Esophagus muscularis mucosa (tissue), 4 donors: Measurements from ENCODE around the gene SGIP1. TPM values are rescaled to one million over a fixed set of nuclear protein-coding genes. Genes with fewer than 3 reads are reported as not detected.

ENCODE experiments used
- DNase-seq: peaks from one replicate; pipeline ENCODE4 v3.0.0-alpha.2; 2017; ENCODE audit errors: extremely low spot score
- H3K27ac ChIP-seq, 4 donors: fragments of 200-600 bp; sonication (generic); replicated peaks in 1 of 4; 1 replicate in 3 of 4; 2 replicates in 1 of 4; pipeline ENCODE4 v1.5.1; 2016 to 2019; ENCODE audit warnings: mild to moderate bottlenecking in 1 of 4
- H3K27me3 ChIP-seq, 4 donors: fragments of 200-600 bp; sonication (generic); one replicate each; pipeline versions ENCODE4 v1.5.1 to v1.6.0; 2016 to 2019
- H3K36me3 ChIP-seq, 4 donors: fragments of 200-600 bp; sonication (generic); one replicate each; pipeline ENCODE4 v1.5.1; 2016 to 2019
- H3K4me1 ChIP-seq, 4 donors: fragments of 200-600 bp; sonication (generic); one replicate each; pipeline ENCODE4 v1.5.1; 2016 to 2019
- H3K4me3 ChIP-seq, 4 donors: fragments of 200-600 bp; sonication (generic); 1 replicate in 2 of 4; 2 replicates in 2 of 4; pipeline ENCODE4 v1.5.1; 2016 to 2019; ENCODE audit warnings: mild to moderate bottlenecking in 4 of 4, moderate library complexity in 1 of 4
- H3K9me3 ChIP-seq, 4 donors: fragments of 200-600 bp; sonication (generic); 1 replicate in 3 of 4; 2 replicates in 1 of 4; pipeline ENCODE4 v1.5.1; 2016 to 2019
- CTCF ChIP-seq, 3 experiments: fragments of 200-600 bp in 2 of 3; fragments of 450-650 bp in 1 of 3; sonication (generic) in 2 of 3; IDR thresholded peaks; one replicate each; pipeline ENCODE4 v1.5.1; 2017 to 2019; ENCODE audit warnings: antibody characterized with exemption in 3 of 3, mild to moderate bottlenecking in 2 of 3, moderate library complexity in 1 of 3
- EP300 ChIP-seq: sonication (generic); formaldehyde crosslinking; IDR thresholded peaks from one replicate; pipeline ENCODE4 v1.6.1; 2017; ENCODE audit warnings: antibody characterized with exemption
- POLR2A ChIP-seq: fragments of 450-650 bp; IDR thresholded peaks from one replicate; pipeline ENCODE4 v1.6.1; 2017; ENCODE audit warnings: antibody characterized with exemption, moderate library complexity, mild to moderate bottlenecking, low read depth
- POLR2AphosphoS5 ChIP-seq, 2 donors: sonication (generic); formaldehyde crosslinking; IDR thresholded peaks; one replicate each; pipeline ENCODE4 v1.6.1; 2017; ENCODE audit warnings: antibody characterized with exemption in 2 of 2
- WGBS: methylation state at CpG from one replicate; pipeline ENCODE4 v1.1.5; 2018; 5-methylcytosine and 5-hydroxymethylcytosine counted together
- intact Hi-C: fragments of 100-400 bp; cut with DNase I; formaldehyde crosslinking; loops from one replicate; pipeline ENCODE4 v1.15.1; 2023
- total RNA-seq, 4 donors: library from RNA; depleted of rRNA; stranded (reverse); fragments of >200 nt; gene quantifications; one replicate each; pipeline versions ENCODE4 v1.1.0 to v1.2.1, GENCODE V29; 2016

SGIP1 gene
- total RNA-seq, 4 donors from 2014 or later: 9.1 to 16.2 (median 11.8) TPM

GRCh38 chr1:66500301-66500700 is 33.7 kb upstream of the SGIP1 start:
- 60% methylated on average over 1 of the region's 1 CpG for WGBS
- TF ChIP-seq EP300 (no peak), CTCF (IDR thresholded peaks at IDR 0.05) (no peak), POLR2A (no peak), POLR2AphosphoS5 (IDR thresholded peaks at IDR 0.05) (no peak)
- H3K4me1 ChIP-seq: peaks cover 4 to 6% (median 5%) of the 10 kb centered on the region in 4 donors
- no peaks in the 10 kb centered on the region for H3K27me3 ChIP-seq
- no peaks in the 10 kb centered on the region for H3K9me3 ChIP-seq
- no peaks in the 10 kb centered on the region for H3K36me3 ChIP-seq
- no peak overlapping the region for H3K27ac ChIP-seq
- intact Hi-C loops: no loop called here
- no peak for DNase-seq
- no peak overlapping the region for H3K4me3 ChIP-seq

- WGBS: 39% methylated on average over 1 of the region's 1 CpG
- Histone ChIP-seq H3K4me3 (no peak overlapping the region), H3K27me3 (no peaks in the 10 kb centered on the region), H3K27ac (no peak overlapping the region), H3K4me1 (peaks cover 4 to 17% (median 13%) of the 10 kb centered on the region in 4 donors), H3K36me3 (no peaks in the 10 kb centered on the region), H3K9me3 (no peaks in the 10 kb centered on the region)
- TF ChIP-seq CTCF (IDR thresholded peaks at IDR 0.05) (no peak), EP300 (no peak), POLR2A (no peak)
- DNase-seq: no peak
- intact Hi-C loops: no loop called here
These were observed 31.9 kb upstream of the SGIP1 start for GRCh38 chr1:66502086-66502485.

- Histone ChIP-seq H3K9me3 (no peaks in the 10 kb centered on the region), H3K36me3 (no peaks in the 10 kb centered on the region), H3K4me1 (peaks cover 4 to 17% (median 13%) of the 10 kb centered on the region in 4 donors), H3K27ac (no peak overlapping the region), H3K27me3 (no peaks in the 10 kb centered on the region), H3K4me3 (no peak overlapping the region)
- DNase-seq: no peak
- 60% methylated on average over 3 of the region's 3 CpGs for WGBS
- peak; percentile 48 to 54 (median 52) for TF ChIP-seq CTCF (IDR thresholded peaks at IDR 0.05)
- no peak for TF ChIP-seq POLR2A
- no peak for TF ChIP-seq POLR2AphosphoS5 (IDR thresholded peaks at IDR 0.05)
- intact Hi-C loops: no loop called here
These were observed 30.0 kb upstream of the SGIP1 start for GRCh38 chr1:66503841-66504470.

- intact Hi-C loops: no loop called here
- no peaks in the 10 kb centered on the region for H3K9me3 ChIP-seq
- TF ChIP-seq EP300 (no peak), POLR2AphosphoS5 (IDR thresholded peaks at IDR 0.05) (peak in 1 of 2 donors; percentile 5)
- H3K27ac ChIP-seq: peak overlapping the region in 1 of 4 donors; percentile 28
- no peaks in the 10 kb centered on the region for H3K36me3 ChIP-seq
- H3K4me1 ChIP-seq: peaks cover 4 to 17% (median 13%) of the 10 kb centered on the region in 4 donors
- no peak for DNase-seq
- no peak overlapping the region for H3K4me3 ChIP-seq
- no peaks in the 10 kb centered on the region for H3K27me3 ChIP-seq
- WGBS: 59% methylated on average over 5 of the region's 5 CpGs
These were observed 28.1 kb upstream of the SGIP1 start for GRCh38 chr1:66505671-66506392.

DNA sequence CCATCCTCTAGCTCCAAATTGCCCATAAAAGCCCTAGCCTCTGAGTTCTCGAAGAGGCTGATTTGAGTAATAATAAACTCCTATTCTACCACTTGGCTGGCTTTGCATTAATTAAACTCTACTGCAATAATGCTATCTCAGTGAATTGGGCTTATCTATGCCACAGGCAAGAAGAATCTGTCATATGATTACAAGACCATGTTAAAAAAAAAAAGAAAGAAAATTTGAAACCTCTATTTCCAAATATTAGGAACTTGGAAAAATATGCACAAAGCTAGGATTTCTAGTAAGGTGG is 27.6 kb upstream of the SGIP1 start:
- TF ChIP-seq POLR2AphosphoS5 (IDR thresholded peaks at IDR 0.05): no peak
- TF ChIP-seq CTCF (IDR thresholded peaks at IDR 0.05): no peak
- no peak for TF ChIP-seq EP300
- no peak for TF ChIP-seq POLR2A
- intact Hi-C loops: no loop called here
- Histone ChIP-seq H3K4me1 (peaks cover 4 to 17% (median 13%) of the 10 kb centered on the region in 4 donors), H3K4me3 (no peak overlapping the region), H3K27me3 (no peaks in the 10 kb centered on the region), H3K27ac (no peak overlapping the region), H3K9me3 (no peaks in the 10 kb centered on the region), H3K36me3 (no peaks in the 10 kb centered on the region)
- DNase-seq: no peak
- WGBS: 68% methylated on average over 1 of the region's 1 CpG
